OCI-LY7 (cell line): ENCODE results near the gene MPRIP. TPM values are rescaled to one million over a fixed set of nuclear protein-coding genes. Genes with fewer than 3 reads are reported as not detected.
A peak's percentile ranks its signal among the peaks of the same experiment; 100 is the strongest.

Source experiments
- BruUV-seq: library from RNA; stranded (reverse); fragments of 400-500 nt; replicated peaks from 2 replicates; lab custom pipeline; 2021; lab: Mats Ljungman, UMichigan
- CTCF ChIA-PET: fragments of 300-600 bp; sonication (Branson Sonifier 250); formaldehyde crosslinking; loops from one replicate; lab custom pipeline; 2022; ENCODE audit warnings: antibody characterized with exemption; ENCODE audit not compliant: unreplicated experiment; lab: Charles Lee
- POLR2A ChIA-PET: fragments of 300-600 bp; sonication (Branson Sonifier 250); formaldehyde crosslinking; loops from one replicate; lab custom pipeline; 2022; ENCODE audit warnings: antibody characterized with exemption; lab: Charles Lee
- DNase-seq: peaks from one replicate; pipeline ENCODE4 v3.0.0-alpha.2; 2015; ENCODE audit warnings: low spot score
- H2AFZ ChIP-seq: fragments of 200-600 bp; sonication (generic), shearing (Covaris generic); 2 replicates; pipeline ENCODE4 v1.6.1; 2014; ENCODE audit warnings: mild to moderate bottlenecking, antibody characterized with exemption, low read length, moderate library complexity
- H3K27ac ChIP-seq: fragments of 200-600 bp; sonication (generic); 2 replicates; pipeline ENCODE4 v1.5.1; 2014; ENCODE audit warnings: mixed run types, low read depth, mild to moderate bottlenecking, moderate library complexity, low read length, inconsistent platforms; ENCODE audit not compliant: poor library complexity, severe bottlenecking
- H3K36me3 ChIP-seq: fragments of 200-600 bp; sonication (generic); 2 replicates; pipeline ENCODE4 v1.6.1; 2014; ENCODE audit warnings: mild to moderate bottlenecking, antibody characterized with exemption, low read length, moderate library complexity, mixed read lengths; ENCODE audit not compliant: insufficient read depth
- H3K4me1 ChIP-seq: fragments of 200-600 bp; sonication (generic); 2 replicates; pipeline ENCODE4 v1.5.1; 2014; ENCODE audit warnings: mild to moderate bottlenecking, low read length; ENCODE audit not compliant: insufficient read depth, poor library complexity, severe bottlenecking
- H3K4me2 ChIP-seq: fragments of 200-600 bp; sonication (generic); 2 replicates; pipeline ENCODE4 v1.6.1; 2014; ENCODE audit warnings: mild to moderate bottlenecking, low read length
- H3K4me3 ChIP-seq: fragments of 200-600 bp; sonication (generic); 2 replicates; pipeline ENCODE4 v1.5.1; 2014; ENCODE audit warnings: mild to moderate bottlenecking, low read depth, low read length; ENCODE audit not compliant: poor library complexity, severe bottlenecking
- H3K79me2 ChIP-seq: fragments of 200-600 bp; sonication (generic); 2 replicates; pipeline ENCODE4 v1.6.1; 2016; ENCODE audit warnings: low read depth, mild to moderate bottlenecking, low read length, moderate library complexity, mixed read lengths; ENCODE audit not compliant: insufficient read depth
- H3K9me2 ChIP-seq: fragments of 200-600 bp; sonication (generic); 2 replicates; pipeline ENCODE4 v1.6.1; 2016; ENCODE audit warnings: mild to moderate bottlenecking, low read length, mixed read lengths; ENCODE audit not compliant: insufficient read depth
- H3K9me3 ChIP-seq: fragments of 200-600 bp; sonication (generic); 2 replicates; pipeline ENCODE4 v1.6.1; 2014; ENCODE audit warnings: mild to moderate bottlenecking, mixed run types, low read length, mixed read lengths
- H4K20me1 ChIP-seq: fragments of 200-600 bp; sonication (generic); 2 replicates; pipeline ENCODE4 v1.6.1; 2014; ENCODE audit warnings: mild to moderate bottlenecking, antibody characterized with exemption, low read length, moderate library complexity, mixed read lengths; ENCODE audit not compliant: insufficient read depth
- CTCF ChIP-seq: fragments of 200-600 bp; sonication (generic); conservative IDR thresholded peaks from 2 replicates; pipeline ENCODE4 v1.5.1; 2014; ENCODE audit warnings: mild to moderate bottlenecking, antibody characterized with exemption, low read length, moderate library complexity, mixed read lengths
- EZH2phosphoT487 ChIP-seq: fragments of 200-600 bp; sonication (generic); IDR thresholded peaks from 2 replicates; pipeline ENCODE4 v1.6.1; 2018; ENCODE audit warnings: low read depth, borderline replicate concordance, mild to moderate bottlenecking, mixed run types, antibody characterized with exemption, low read length, moderate library complexity, mixed read lengths
- intact Hi-C: fragments of 100-400 bp; cut with micrococcal nuclease; formaldehyde crosslinking; loops from one replicate; pipeline ENCODE4 v1.10.0; 2022; ENCODE audit not compliant: unreplicated experiment
- total RNA-seq, 2 experiments: library from RNA; depleted of rRNA in 1 of 2; stranded (reverse); fragments of >200 nt in 1 of 2; shearing (Covaris generic) in 1 of 2; gene quantifications; 2 replicates each; pipeline ENCODE4 v1.2.3, GENCODE V29; 2014 to 2022

Gene MPRIP
- total RNA-seq, 2 experiments from 2014 or later, result 73.3 to 109 TPM

DNA sequence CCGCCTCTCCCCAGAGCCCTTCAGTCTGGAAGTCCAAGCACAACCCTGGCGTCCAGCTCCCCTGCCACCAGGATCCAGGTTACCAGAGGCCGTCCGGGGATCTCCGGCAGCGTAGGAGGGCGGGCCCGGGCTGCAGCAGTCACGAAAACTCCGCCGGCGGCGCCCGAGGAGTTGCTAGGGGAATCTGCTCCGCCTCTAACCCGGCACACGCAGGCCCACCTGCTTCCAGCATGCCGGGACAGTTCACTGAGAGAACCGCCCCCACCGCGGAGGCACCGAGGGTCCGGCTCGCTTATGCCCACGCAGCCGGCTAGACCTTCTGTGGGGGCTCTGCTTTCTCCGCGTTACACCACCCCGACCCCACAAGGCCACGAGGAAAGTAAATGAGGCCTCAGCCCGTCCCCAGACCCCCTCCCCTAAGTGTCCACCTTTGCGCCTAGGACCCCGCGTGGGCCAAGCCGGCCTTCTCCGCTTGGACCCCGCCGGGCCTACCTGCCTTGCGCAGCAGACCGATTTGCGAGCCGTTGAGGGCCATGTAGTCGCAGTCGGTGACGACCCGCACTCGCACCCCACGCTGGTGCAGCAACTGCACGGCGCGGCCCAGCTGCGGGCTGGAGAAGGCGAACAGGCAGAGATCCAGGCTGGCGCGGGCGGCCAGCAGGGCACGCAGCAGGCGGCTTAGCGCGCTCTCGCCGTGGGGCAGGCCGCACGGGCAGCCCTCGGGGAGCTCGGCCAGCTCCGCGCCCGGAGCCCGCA lies 163.3 kb downstream of the MPRIP start:
- H3K4me1 ChIP-seq, result no peaks in the 10 kb centered on the region
- no peaks in the 10 kb centered on the region for H3K36me3 ChIP-seq
- no peak for DNase-seq
- TF ChIP-seq EZH2phosphoT487, result no peak
- TF ChIP-seq CTCF, result no peak
- BruUV-seq, result no TSS peak
- no peaks in the 10 kb centered on the region for H4K20me1 ChIP-seq
- H3K79me2 ChIP-seq, result no peaks in the 10 kb centered on the region
- CTCF ChIA-PET, result no interaction called here
- intact Hi-C loops, result no loop called here
- POLR2A ChIA-PET, result no interaction called here
- peak overlapping the region; percentile 48; the same call in 1 of the 2 replicates for H3K4me2 ChIP-seq
- H3K27ac ChIP-seq, result no peak overlapping the region
- H3K4me3 ChIP-seq, result no peak overlapping the region
- H2AFZ ChIP-seq, result no peak overlapping the region
- H3K9me2 ChIP-seq, result no peaks in the 10 kb centered on the region
- H3K9me3 ChIP-seq, result no peaks in the 10 kb centered on the region

GRCh38 chr17:17206124-17206912 lies 164.1 kb downstream of the MPRIP start, which contains the start of gene PLD6:
TSS of gene PLD6 (minus strand) at chr17:17206333. CDS start at chr17:17206286, 47 bp downstream.
- H3K4me1 ChIP-seq, result no peaks in the 10 kb centered on the region
- no peak within 1 kb of the TSS for H3K27ac ChIP-seq
- H4K20me1 ChIP-seq, result no peaks in the 10 kb centered on the region
- H3K9me2 ChIP-seq, result no peaks in the 10 kb centered on the region
- H3K4me2 ChIP-seq, result peak within 1 kb of the TSS; percentile 48; the same call in 1 of the 2 replicates
- CTCF ChIA-PET, result no interaction called here
- no peak within 1 kb of the TSS for H2AFZ ChIP-seq
- TF ChIP-seq CTCF (no peak), EZH2phosphoT487 (no peak)
- H3K36me3 ChIP-seq, result no peaks in the 10 kb centered on the region
- no peaks in the 10 kb centered on the region for H3K79me2 ChIP-seq
- no peaks in the 10 kb centered on the region for H3K9me3 ChIP-seq
- POLR2A ChIA-PET, result interaction anchor here (0.6 kb wide), 1 partner anchor 29 kb away, joined by 3 read pairs; no protein-coding TSS in a partner anchor
- BruUV-seq, result no TSS peak
- no peak within 1 kb of the TSS for H3K4me3 ChIP-seq
- DNase-seq, result no peak
- intact Hi-C loops, result no loop called here
